ENCODE results near the gene CNST. TPM values are rescaled to one million over a fixed set of nuclear protein-coding genes. Genes with fewer than 3 reads are reported as not detected.

The CNST gene
- total and polyA plus RNA-seq, 9 of the 15 experiments (the other 6 are each of a cell fraction or from before 2014, with no cell fraction given) = 17.0 to 55.3 (median 30.8) TPM

DNA sequence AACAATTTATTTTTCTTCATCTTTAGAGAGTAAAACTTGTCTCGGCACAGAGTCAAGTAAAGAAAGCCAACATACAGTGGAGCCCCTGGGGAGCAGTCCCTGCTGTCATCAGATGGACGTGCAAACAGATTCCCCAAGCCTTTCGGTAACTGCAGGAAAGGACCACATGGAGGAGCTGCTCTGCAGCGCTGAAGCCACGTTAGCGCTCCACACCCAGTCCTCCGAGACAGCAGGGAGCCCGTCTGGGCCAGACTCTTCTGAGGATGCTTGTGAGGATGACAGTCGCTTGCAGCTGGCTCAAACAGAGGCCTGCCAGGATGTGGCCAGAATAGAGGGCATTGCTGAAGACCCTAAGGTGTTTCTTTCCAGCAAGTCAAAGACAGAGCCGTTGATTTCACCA lies 80.9 kb downstream of the CNST start (continued):
- TF ChIP-seq, protein P1, sequence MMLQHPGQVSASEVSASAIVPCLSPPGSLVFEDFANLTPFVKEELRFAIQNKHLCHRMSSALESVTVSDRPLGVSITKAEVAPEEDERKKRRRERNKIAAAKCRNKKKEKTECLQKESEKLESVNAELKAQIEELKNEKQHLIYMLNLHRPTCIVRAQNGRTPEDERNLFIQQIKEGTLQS (IDR thresholded peaks at IDR 0.05) = 0 out of 2 replicates have a peak, but pooled peaks have one; percentile 10
- TF ChIP-seq, protein P1 (CRISPR knock-in tag; conservative IDR thresholded peaks at IDR 0.05) = no peak
- no peak for TF ChIP-seq KDM4B (IDR thresholded peaks at IDR 0.05; ENCODE audit: borderline replicate concordance in 2 of 2, low read depth in 1 of 2)
- TF ChIP-seq NUFIP1 (IDR thresholded peaks at IDR 0.05; ENCODE audit: partially characterized antibody) = no peak
- no peak for TF ChIP-seq RBBP5 (IDR thresholded peaks at IDR 0.05; ENCODE audit: borderline replicate concordance, insufficient read depth, low read length, poor library complexity, severe bottlenecking)
- TF ChIP-seq MYC (IDR thresholded peaks at IDR 0.05; ENCODE audit: low read depth, low read length) = no peak
- TF ChIP-seq MYC (CRISPR knock-in tag; IDR thresholded peaks at IDR 0.05; ENCODE audit: borderline replicate concordance, low read depth) = no peak
- no peak for TF ChIP-seq ZNF408 (CRISPR knock-in tag; IDR thresholded peaks at IDR 0.05; ENCODE audit: low read depth)
- TF ChIP-seq, protein P2, sequence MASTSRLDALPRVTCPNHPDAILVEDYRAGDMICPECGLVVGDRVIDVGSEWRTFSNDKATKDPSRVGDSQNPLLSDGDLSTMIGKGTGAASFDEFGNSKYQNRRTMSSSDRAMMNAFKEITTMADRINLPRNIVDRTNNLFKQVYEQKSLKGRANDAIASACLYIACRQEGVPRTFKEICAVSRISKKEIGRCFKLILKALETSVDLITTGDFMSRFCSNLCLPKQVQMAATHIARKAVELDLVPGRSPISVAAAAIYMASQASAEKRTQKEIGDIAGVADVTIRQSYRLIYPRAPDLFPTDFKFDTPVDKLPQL (IDR thresholded peaks at IDR 0.05; ENCODE audit: extremely low read depth, insufficient read length) = no peak
- TF ChIP-seq ZEB2 (IDR thresholded peaks at IDR 0.05) = no peak
- no peak for TF ChIP-seq ZNF79 (CRISPR knock-in tag; IDR thresholded peaks at IDR 0.05; ENCODE audit: low read depth)
- no peak for TF ChIP-seq YY1 (IDR thresholded peaks at IDR 0.05; ENCODE audit: borderline replicate concordance in 1 of 3, control insufficient read depth in 1 of 3, extremely low read depth in 1 of 3, insufficient read depth in 3 of 3, insufficient read length in 1 of 3, insufficient replicate concordance in 2 of 3, low read depth in 1 of 3, low read length in 2 of 3)
- no peak for TF ChIP-seq SRSF1 (IDR thresholded peaks at IDR 0.05; ENCODE audit: low read depth, low read length)
- no peak for TF ChIP-seq RBM25 (IDR thresholded peaks at IDR 0.05; ENCODE audit: low read depth, low read length, severe bottlenecking)
- no peak for TF ChIP-seq ZNF785 (CRISPR knock-in tag; IDR thresholded peaks at IDR 0.05)
- no peak for TF ChIP-seq MED1 (CRISPR knock-in tag; IDR thresholded peaks at IDR 0.05; ENCODE audit: borderline replicate concordance)
- TF ChIP-seq MCM3 (IDR thresholded peaks at IDR 0.05) = no peak

All from K562 (cell line).